Gastroesophageal sphincter (tissue), 2 donors: ENCODE results near the gene SLC2A14.

Experiments
- POLR2A ChIP-seq, 2 donors: fragments of 450-650 bp; IDR thresholded peaks; one replicate each; pipeline ENCODE4 v1.6.1; 2017; ENCODE audit warnings: antibody characterized with exemption in 2 of 2, mild to moderate bottlenecking in 2 of 2, moderate library complexity in 1 of 2
- POLR2AphosphoS5 ChIP-seq: sonication (generic); formaldehyde crosslinking; IDR thresholded peaks from one replicate; pipeline ENCODE4 v1.6.1; 2017; ENCODE audit warnings: antibody characterized with exemption

- no peak for TF ChIP-seq POLR2A (IDR thresholded peaks at IDR 0.05)
- TF ChIP-seq POLR2AphosphoS5: no peak
These were observed 65.7 kb downstream of the SLC2A14 start for GRCh38 chr12:7806863-7807487.
